ENCODE data around the gene AGBL3.

The AGBL3 gene

DNA sequence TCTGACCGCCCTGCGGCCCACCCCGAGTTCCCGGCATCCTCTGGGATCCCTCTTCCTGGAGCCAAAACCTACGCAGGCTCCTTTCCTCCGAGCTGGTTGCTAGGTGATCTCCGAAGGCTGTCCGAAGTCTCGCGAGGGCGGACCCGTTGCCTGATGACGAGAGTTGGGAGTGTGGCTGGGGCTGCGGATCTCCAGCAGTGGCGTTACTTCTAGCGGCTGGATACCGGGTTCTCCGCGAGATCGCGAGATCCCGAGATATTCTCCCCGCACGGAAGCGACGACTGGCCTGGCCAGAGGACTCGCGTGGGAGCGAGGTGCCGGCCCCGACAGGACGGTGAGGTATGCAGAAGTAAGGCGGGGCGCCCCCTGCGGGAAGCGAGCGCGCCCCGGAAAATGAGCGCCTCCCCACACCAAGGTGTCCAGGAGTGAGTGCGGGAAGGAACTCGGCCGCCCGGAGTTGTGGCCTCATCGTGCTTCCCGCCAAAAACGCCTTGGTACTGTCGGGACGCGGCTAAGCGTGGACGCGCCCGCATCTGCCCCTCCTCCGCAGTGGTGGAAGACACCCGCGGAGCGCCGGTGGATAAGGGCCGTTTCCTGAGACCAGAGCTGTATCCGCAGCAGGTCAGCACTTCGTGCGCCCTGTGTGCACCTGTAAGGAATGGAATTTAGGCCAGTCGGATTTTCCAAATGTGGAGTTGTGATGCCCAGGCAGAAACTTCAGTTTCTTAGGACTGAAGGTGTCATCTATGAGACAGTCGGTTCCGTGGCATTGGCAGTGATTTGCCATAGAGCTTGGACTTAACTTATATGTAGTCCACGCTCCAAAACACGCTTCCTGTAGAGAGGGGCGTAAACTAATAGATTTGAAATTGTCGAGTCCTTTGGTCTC lies at the start of gene AGBL3:
Gene AGBL3 (plus strand): TSS at position 146 of the 889 bp plus-strand sequence. CDS start 1,426 bp downstream, outside the sequence.
- DNase-seq (ENCODE audit: low read depth in 2 of 2): peak; percentile 71 to 78

DNA sequence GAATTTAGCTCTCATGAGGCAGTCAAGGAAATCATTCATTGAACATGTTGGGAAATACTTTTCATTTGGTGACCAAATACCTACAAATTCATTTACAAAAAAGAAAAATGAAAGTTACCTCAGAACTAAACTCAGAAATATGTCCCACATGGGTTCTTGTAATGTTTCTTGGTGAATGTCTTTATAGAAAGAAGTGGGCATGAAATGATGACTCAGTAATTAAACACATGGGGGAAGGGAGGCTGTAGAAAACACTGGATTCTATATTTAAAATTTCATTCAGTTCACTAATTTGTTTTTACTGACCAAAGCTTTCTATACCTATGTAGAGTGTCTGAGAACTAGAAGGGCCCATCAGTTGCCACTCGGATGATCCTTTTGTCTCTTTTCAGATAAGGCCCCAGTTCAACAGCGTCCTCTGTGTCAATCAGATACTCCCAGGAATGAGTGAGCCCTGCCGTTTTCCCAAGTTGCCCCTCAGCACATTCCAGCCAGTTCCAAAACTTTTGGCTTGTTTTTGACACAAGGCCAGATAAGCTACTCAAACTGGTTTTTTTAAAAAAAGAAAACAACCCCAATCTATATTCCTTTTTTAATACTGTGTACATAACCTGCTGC lies 49.3 kb upstream of the AGBL3 start:
- no peak for DNase-seq (ENCODE audit: low read depth in 2 of 2)

- DNase-seq (ENCODE audit: low read depth in 2 of 2): no peak
These were observed 48.2 kb upstream of the AGBL3 start for GRCh38 chr7:134938141-134938540.

DNA sequence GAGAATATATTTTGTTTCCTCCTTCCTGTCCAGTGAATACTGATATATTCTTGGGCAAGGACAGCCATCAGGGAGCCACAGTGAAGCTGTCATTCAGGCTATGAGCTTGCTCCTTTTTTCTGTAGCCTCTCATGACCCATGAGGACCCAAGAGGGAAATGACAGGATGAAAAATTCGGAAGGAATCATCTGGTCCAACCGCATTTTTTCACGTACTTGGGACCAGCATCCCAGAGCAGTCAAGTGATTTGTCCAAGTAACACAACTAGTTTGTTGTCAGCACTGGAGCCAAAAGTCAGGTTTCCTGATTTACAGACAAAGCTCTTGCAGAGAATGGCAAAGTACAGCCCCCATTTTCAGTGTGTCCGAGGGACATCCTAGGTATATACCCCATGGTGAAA lies 47.2 kb upstream of the AGBL3 start:
- DNase-seq (ENCODE audit: low read depth in 2 of 2): no peak

GRCh38 chr7:134940729-134941128 lies 45.6 kb upstream of the AGBL3 start:
- no peak for DNase-seq (ENCODE audit: low read depth in 2 of 2)

GRCh38 chr7:134941185-134941900 lies 45.0 kb upstream of the AGBL3 start:
- DNase-seq (ENCODE audit: low read depth in 2 of 2): no peak

GRCh38 chr7:134941952-134942351 lies 44.4 kb upstream of the AGBL3 start:
- DNase-seq (ENCODE audit: low read depth in 2 of 2): no peak

GRCh38 chr7:134942690-134943466 lies 43.4 kb upstream of the AGBL3 start:
- DNase-seq (ENCODE audit: low read depth in 2 of 2): no peak

- DNase-seq (ENCODE audit: low read depth in 2 of 2): no peak
These were observed 42.4 kb upstream of the AGBL3 start for GRCh38 chr7:134943785-134944400.

- DNase-seq (ENCODE audit: low read depth in 2 of 2): no peak
These were observed 40.6 kb upstream of the AGBL3 start for GRCh38 chr7:134945691-134946090.

GRCh38 chr7:134946260-134946659 lies 40.0 kb upstream of the AGBL3 start:
- DNase-seq (ENCODE audit: low read depth in 2 of 2): no peak

DNA sequence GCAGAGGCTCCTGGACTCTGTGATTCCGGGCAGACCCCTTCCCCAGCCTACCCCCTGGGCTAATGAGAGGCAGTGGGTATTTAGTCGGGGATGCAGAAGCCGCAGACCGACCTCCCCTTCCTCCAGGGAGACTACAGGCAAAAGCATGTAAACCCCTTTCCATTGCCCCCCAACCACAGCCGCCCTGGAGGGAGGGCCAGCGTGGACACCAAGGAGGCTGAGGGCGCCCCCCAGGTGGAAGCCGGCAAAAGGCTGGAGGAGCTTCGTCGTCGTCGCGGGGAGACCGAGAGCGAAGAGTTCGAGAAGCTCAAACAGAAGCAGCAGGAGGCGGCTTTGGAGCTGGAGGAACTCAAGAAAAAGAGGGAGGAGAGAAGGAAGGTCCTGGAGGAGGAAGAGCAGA lies 39.0 kb upstream of the AGBL3 start:
- no peak for DNase-seq (ENCODE audit: low read depth in 2 of 2)

DNA sequence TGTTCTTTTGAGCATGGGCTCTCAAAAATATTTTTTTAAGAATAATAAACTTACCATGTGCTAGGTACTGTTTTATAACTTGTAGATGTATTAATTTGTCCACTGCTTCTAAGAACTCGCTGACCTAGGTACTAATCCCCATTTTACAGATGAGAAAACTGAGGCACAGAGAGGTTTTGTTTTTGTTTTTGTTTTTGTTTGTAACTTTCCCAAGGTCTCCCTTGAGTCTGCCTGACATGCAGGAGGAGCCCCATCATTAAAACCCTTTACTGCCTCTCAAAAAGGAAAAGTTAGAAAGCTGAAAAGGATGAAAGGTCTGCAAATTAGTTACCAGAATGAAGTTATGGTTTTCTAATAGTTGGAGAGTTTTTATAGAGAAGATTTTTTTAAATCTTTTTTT lies 38.5 kb upstream of the AGBL3 start:
- DNase-seq (ENCODE audit: low read depth in 2 of 2): no peak

DNA sequence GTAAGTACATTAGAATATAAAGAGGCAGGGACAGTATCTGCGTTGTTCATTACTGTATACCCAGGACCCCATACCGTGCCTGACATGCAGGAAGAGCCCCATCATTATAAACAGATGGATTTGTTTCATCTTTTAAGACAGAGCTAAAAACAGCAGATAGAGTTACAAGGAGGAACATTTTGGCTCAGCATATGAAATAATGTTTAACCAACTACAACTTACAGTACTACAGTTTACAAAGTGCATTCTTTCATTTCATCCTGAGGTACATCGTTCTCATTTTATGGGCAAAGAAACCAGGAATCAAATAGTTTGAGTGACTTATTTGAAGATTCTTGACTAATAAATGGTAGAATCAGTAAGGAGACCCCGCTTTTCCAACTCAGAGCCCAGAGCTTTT lies 38.1 kb upstream of the AGBL3 start:
- no peak for DNase-seq (ENCODE audit: low read depth in 2 of 2)

- DNase-seq (ENCODE audit: low read depth in 2 of 2): no peak
These were observed 37.6 kb upstream of the AGBL3 start for GRCh38 chr7:134948736-134949135.

DNA sequence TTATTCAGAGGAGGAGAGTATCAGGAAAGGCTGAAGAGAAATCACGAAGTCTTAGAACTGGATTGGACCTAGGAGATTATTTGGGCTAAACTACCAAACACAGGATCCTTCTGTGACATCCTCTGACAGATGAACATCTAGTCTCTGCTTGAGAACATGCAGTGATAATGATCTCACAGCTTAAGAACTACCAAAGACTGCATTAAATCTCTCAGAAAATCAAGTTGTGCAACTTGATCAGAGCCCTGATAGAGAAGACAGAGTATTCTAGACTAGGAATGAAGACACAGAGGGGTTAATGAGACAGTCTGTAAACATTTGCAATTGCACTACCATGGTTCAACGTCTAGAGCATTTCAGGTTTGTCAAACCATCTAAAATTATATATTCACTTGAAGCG lies 37.1 kb upstream of the AGBL3 start:
- DNase-seq (ENCODE audit: low read depth in 2 of 2): no peak

DNA sequence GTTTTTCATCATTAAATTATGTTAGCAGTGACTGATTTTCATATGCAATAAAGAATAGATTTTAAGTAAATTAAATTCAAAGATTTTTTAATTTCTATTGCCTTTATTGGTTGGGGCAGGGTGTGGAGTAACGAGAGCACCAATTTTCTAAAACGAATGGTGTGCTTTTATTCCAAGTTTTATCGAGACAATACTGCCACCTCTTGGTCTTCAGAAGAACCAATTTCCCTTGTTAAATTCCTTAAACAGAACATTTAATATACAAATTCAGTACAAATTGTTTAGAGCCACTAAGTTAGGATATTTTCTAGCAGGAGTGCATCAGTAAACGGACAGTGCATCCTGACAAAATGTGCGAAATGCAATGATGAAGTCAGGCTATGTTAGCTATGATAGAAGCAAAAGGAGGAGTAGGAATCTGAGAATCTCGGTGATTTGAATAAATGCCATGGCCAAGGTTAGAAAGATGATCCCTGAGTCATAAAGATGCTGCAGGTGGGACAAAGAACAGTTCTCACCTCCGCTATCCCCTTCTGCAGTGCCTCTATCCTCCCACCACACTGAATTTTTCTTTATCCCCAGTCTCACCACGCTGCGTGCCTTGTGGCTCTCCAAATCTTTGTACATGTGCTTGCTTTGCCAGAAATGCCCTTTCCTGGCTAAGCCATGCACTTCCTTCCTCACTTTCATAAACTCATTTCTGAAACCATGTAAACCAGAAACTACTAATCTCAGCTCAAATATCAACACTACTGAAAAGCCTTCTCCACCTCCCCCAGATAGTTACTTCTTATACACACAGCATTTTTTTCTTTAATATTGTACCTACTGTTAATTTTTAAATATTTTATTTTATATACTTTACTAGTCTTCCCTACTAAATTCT lies 31.9 kb upstream of the AGBL3 start:
- no peak for DNase-seq (ENCODE audit: low read depth in 2 of 2)

DNA sequence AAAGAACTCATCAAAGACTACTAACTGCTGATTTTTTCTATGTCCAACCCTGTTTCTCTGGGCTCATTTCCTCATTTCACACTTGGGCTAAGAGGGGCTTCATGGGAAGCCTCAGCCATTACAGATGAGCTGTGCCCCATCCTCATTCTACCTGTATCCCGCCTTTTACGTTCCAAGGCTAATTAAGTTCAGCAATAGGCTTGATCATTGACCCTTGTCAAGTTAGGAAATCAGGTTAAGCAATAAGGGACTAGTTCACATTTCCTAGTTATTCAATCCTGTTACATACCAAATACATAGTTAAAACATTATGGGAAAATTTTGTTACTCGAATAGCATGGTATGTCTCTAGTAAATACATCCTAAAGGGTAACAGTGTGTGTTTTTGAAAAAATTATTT lies 29.3 kb upstream of the AGBL3 start:
- DNase-seq (ENCODE audit: low read depth in 2 of 2): no peak

DNA sequence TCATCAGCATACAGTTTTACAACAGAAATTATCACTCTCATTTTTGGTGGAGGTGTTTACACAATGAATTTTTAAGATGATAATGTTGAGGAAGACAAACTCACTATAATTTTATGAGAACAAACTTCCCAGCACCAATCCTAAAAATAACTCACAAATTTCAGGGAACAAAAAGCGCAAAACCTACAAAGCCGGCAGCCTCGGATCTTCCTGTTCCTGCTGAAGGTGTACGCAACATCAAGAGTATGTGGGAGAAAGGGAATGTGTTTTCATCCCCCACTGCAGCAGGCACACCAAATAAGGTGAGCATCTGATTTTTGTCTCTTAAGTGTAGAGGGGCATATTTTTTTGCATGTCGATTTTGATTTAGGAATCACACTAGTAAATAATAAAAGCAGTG lies 26.5 kb upstream of the AGBL3 start:
- no peak for DNase-seq (ENCODE audit: low read depth in 2 of 2)

- DNase-seq (ENCODE audit: low read depth in 2 of 2): no peak
These were observed 24.0 kb upstream of the AGBL3 start for GRCh38 chr7:134962270-134962780.

Data from activated CD8-positive, alpha-beta memory T cell treated with anti-CD3 and anti-CD28 coated beads for 4 hours (primary cell).